ENCODE measurements around the gene SLC35G2. TPM values are rescaled to one million over a fixed set of nuclear protein-coding genes. Genes with fewer than 3 reads are reported as not detected.

The SLC35G2 gene
- polyA plus RNA-seq, 2 of the 4 experiments (the other 2 are of a cell fraction), result 17.2 to 34.8 TPM

DNA sequence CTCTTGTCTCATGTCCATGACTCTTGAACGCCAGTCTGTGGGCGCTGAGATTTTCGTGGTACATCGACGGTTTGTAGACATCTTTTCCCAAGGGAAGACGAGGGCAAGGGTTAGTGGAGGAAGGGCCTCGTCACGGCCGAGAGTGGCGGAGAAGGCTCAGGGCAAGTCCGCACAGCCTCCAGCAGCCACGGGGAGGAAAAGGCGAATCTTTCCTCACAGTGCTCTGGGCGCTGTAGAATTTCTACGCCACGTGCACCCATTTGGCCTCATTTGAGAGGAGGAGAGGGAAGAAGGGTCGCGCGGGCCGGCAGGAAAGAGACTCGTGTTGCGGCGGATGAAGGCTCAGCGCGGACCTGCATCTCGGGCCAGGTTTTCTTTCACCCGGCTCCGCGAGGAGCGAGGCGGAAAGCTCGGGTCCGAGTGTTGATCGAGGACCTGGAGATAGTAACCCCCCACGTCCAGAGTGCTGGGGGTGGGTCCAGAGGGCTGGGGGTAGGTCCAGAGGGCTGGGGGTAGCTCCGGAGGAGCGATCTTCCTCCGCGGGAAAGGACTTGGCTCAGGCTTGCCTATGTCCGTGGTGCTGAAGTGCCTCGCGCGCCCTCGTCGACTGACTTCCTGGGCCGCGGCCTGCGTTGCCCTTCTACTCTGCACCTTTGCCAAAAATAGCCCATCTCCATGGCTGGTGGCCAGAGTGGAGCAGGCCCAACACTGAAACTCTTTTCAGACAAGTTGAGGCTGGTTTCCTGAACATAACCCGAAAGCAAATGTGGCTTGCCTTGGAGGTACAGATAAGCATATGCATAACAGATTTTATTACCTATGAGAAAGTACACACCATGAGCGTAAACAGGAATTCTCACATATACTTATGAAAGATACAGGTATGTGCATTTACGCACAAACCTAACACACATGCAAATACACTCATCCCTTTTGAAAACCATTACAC, 1.1 kb downstream of the SLC35G2 start:
- Histone ChIP-seq H3K4me2 (peak overlapping the region; percentile 87), H3K27ac (peak overlapping the region; percentile 92 to 98), H3K4me1 (peaks cover 14% of the 10 kb centered on the region; the same call in 2 of the 3 replicates), H3K9me3 (0 out of 3 replicates have a peak, but pooled peaks cover 10% of the 10 kb centered on the region), H3K4me3 (peak overlapping the region; percentile 75)
- ATAC-seq (peak; percentile 64 to 67), DNase-seq (ENCODE audit: low read depth in 1 of 2, low spot score in 1 of 2) (peak; percentile 17 to 68), FAIRE-seq (no peak)
- ChIA-PET CTCF (interaction anchor here (1.7 kb wide), 1 partner anchor 194 kb away, joined by 5 read pairs; no protein-coding TSS in a partner anchor), POLR2A (interaction anchor here (1.0 to 1.7 kb wide), 2 partner anchors 42 to 67 kb away, joined by 4 to 5 read pairs; partner anchors contain the start of genes NCK1 and STAG1)
- TF ChIP-seq JUNB (IDR thresholded peaks at IDR 0.05) (no peak), SMC3 (IDR thresholded peaks at IDR 0.05) (0 out of 3 replicates have a peak, but pooled peaks have one; percentile 3), ESRRA (IDR thresholded peaks at IDR 0.05; ENCODE audit: borderline replicate concordance, low read length) (no peak), RNF2 (IDR thresholded peaks at IDR 0.05; ENCODE audit: borderline replicate concordance, low read depth) (no peak), BHLHE40 (IDR thresholded peaks at IDR 0.05; ENCODE audit: low read depth, low read length) (no peak), RARB (CRISPR knock-in tag; IDR thresholded peaks at IDR 0.05) (no peak), MAFK (IDR thresholded peaks at IDR 0.05; ENCODE audit: partially characterized antibody) (no peak), CBX2 (IDR thresholded peaks at IDR 0.05; ENCODE audit: borderline replicate concordance, low read depth) (no peak), CEBPB (IDR thresholded peaks at IDR 0.05) (no peak), HOXA7 (CRISPR knock-in tag; IDR thresholded peaks at IDR 0.05) (no peak), EHMT2 (IDR thresholded peaks at IDR 0.05; ENCODE audit: low read depth) (no peak), TP53 (CRISPR knock-in tag; IDR thresholded peaks at IDR 0.05) (no peak), RFX5 (IDR thresholded peaks at IDR 0.05) (no peak), CHD4 (IDR thresholded peaks at IDR 0.05; ENCODE audit: borderline replicate concordance) (no peak), JUN (IDR thresholded peaks at IDR 0.05) (0 out of 5 replicates have a peak, but pooled peaks of 1 of the 2 experiments have one; percentile 5)
- TF ChIP-seq, protein P1, sequence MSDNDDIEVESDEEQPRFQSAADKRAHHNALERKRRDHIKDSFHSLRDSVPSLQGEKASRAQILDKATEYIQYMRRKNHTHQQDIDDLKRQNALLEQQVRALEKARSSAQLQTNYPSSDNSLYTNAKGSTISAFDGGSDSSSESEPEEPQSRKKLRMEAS (IDR thresholded peaks at IDR 0.05), result peak; percentile 61
- TF ChIP-seq, protein P2, sequence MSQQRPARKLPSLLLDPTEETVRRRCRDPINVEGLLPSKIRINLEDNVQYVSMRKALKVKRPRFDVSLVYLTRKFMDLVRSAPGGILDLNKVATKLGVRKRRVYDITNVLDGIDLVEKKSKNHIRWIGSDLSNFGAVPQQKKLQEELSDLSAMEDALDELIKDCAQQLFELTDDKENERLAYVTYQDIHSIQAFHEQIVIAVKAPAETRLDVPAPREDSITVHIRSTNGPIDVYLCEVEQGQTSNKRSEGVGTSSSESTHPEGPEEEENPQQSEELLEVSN (IDR thresholded peaks at IDR 0.05; ENCODE audit: borderline replicate concordance, low read depth), result peak; percentile 14; the same call in 1 of the 2 replicates
- TF ChIP-seq, protein P3, sequence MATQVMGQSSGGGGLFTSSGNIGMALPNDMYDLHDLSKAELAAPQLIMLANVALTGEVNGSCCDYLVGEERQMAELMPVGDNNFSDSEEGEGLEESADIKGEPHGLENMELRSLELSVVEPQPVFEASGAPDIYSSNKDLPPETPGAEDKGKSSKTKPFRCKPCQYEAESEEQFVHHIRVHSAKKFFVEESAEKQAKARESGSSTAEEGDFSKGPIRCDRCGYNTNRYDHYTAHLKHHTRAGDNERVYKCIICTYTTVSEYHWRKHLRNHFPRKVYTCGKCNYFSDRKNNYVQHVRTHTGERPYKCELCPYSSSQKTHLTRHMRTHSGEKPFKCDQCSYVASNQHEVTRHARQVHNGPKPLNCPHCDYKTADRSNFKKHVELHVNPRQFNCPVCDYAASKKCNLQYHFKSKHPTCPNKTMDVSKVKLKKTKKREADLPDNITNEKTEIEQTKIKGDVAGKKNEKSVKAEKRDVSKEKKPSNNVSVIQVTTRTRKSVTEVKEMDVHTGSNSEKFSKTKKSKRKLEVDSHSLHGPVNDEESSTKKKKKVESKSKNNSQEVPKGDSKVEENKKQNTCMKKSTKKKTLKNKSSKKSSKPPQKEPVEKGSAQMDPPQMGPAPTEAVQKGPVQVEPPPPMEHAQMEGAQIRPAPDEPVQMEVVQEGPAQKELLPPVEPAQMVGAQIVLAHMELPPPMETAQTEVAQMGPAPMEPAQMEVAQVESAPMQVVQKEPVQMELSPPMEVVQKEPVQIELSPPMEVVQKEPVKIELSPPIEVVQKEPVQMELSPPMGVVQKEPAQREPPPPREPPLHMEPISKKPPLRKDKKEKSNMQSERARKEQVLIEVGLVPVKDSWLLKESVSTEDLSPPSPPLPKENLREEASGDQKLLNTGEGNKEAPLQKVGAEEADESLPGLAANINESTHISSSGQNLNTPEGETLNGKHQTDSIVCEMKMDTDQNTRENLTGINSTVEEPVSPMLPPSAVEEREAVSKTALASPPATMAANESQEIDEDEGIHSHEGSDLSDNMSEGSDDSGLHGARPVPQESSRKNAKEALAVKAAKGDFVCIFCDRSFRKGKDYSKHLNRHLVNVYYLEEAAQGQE (IDR thresholded peaks at IDR 0.05), result peak; percentile 86
- TF ChIP-seq, protein P4, sequence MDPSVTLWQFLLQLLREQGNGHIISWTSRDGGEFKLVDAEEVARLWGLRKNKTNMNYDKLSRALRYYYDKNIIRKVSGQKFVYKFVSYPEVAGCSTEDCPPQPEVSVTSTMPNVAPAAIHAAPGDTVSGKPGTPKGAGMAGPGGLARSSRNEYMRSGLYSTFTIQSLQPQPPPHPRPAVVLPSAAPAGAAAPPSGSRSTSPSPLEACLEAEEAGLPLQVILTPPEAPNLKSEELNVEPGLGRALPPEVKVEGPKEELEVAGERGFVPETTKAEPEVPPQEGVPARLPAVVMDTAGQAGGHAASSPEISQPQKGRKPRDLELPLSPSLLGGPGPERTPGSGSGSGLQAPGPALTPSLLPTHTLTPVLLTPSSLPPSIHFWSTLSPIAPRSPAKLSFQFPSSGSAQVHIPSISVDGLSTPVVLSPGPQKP (IDR thresholded peaks at IDR 0.05; ENCODE audit: low read depth, low read length), result no peak
- WGBS (ENCODE audit: missing lambda C conversion rate), result 23% methylated on average over 39 of the region's 51 CpGs

DNA sequence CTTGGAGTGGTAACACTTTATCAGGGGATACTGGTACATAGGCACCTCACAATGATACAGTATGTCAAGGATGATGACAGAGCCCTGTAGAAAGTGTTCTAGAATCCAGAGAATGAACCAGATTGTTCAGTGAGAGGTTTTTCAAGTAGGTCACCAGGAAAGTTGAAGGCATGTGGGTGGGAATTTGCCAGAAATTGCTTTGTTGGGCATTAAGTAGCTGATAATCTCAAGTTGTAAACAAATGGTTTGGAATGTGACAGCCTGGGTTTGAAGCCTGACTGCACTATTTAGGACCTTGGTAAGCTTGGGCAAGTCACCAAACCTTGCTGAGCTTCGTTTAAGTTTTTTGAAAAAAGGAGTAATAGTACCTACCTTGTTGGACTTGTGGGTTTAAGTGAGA, 12.5 kb downstream of the SLC35G2 start:
- CTCF ChIA-PET, result no interaction called here
- Histone ChIP-seq H3K27ac (no peak overlapping the region), H3K4me2 (no peak overlapping the region), H3K4me1 (peaks cover 22% of the 10 kb centered on the region), H3K4me3 (no peak overlapping the region), H3K9me3 (no peaks in the 10 kb centered on the region)
- ATAC-seq (no peak), FAIRE-seq (no peak), DNase-seq (ENCODE audit: low read depth in 1 of 2, low spot score in 1 of 2) (no peak)
- POLR2A ChIA-PET, result no interaction called here
- WGBS (ENCODE audit: missing lambda C conversion rate), result 36% methylated on average over 1 of the region's 1 CpG
- no peak for TF ChIP-seq NFE2L2 (conservative IDR thresholded peaks at IDR 0.05; ENCODE audit: low read length)
- no peak for TF ChIP-seq TP53 (CRISPR knock-in tag; IDR thresholded peaks at IDR 0.05)
- TF ChIP-seq EP300 (IDR thresholded peaks at IDR 0.05), result no peak
- TF ChIP-seq ESRRA (IDR thresholded peaks at IDR 0.05; ENCODE audit: borderline replicate concordance, low read length), result no peak
- no peak for TF ChIP-seq HOXB5 (CRISPR knock-in tag; IDR thresholded peaks at IDR 0.05)
- TF ChIP-seq CBX8 (IDR thresholded peaks at IDR 0.05), result no peak
- no peak for TF ChIP-seq MAFK (IDR thresholded peaks at IDR 0.05; ENCODE audit: partially characterized antibody)
- TF ChIP-seq, protein P2 (IDR thresholded peaks at IDR 0.05; ENCODE audit: borderline replicate concordance, low read depth), result no peak
- no peak for TF ChIP-seq NPAS2 (CRISPR knock-in tag; IDR thresholded peaks at IDR 0.05; ENCODE audit: borderline replicate concordance)
- no peak for TF ChIP-seq EHF (CRISPR knock-in tag; IDR thresholded peaks at IDR 0.05)
- TF ChIP-seq, protein P4 (IDR thresholded peaks at IDR 0.05; ENCODE audit: low read depth, low read length), result no peak
- TF ChIP-seq TFCP2L1 (CRISPR knock-in tag; IDR thresholded peaks at IDR 0.05), result no peak
